HG03342 (cell line): ENCODE data around the gene SLC66A2.

Source experiments
- ATAC-seq: cut with Tn5 transposase; IDR thresholded peaks from one replicate; pipeline ENCODE4 v1.9.1; 2021; ENCODE audit warnings: mild to moderate bottlenecking, moderate library complexity; ENCODE audit not compliant: unreplicated experiment

The SLC66A2 gene

GRCh38 chr18:79938196-79938595 lies 13.3 kb downstream of the SLC66A2 start:
- no peak for ATAC-seq

DNA sequence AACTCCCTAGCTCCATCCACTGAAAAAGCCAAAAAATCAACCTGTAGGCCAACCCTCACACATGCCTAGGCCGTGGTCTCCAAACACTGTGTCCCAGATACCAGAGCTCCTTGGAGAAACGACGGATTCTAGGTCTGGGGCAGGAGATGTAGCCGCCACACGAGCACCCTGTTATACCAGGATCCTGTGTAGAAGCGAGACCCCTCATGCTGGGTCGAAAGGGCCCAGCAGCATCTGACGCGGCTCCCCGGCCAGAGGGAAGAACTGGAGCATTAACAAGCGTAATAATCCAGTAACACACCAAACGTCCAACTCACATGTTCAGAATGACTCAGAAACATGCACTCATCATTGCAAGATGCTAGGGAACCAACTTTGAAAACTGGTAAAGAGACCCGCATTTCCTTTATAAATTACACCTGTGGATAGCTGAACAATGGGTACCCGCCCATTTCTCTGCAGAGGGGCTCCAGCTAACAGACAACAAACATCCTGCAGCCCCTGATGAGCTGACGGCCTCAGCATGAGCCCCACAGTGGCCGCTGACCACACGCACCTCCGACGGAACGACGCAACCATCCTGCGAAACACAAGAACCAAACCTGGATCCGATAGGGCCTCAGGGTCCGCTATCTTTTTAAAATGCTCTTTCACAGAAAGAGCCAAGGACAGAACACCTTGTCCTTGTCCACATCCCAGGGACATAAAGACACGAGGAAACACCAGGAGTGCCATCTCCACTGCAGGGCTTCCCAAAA lies 14.2 kb downstream of the SLC66A2 start:
- no peak for ATAC-seq

GRCh38 chr18:79936641-79937040 lies 14.8 kb downstream of the SLC66A2 start:
- ATAC-seq: no peak

DNA sequence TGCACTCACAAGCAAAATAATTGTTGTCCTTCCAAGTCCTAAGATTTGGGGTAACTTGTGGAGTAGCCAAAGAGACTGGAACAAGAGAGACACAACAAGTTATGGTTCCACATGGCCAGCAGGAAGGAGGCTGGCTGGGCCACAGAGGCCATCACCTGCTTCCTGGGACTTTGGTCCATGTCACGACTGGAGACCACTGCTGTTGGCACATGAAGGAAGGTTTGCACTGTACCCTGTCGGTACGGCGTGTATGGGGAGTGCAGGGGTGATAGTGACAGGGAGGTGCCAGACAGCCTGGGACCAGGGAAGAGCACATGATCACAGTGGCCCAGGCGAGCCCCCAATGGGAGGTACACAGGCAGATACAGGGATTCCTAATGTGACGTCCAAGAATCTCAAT lies 15.5 kb downstream of the SLC66A2 start:
- no peak for ATAC-seq

GRCh38 chr18:79935499-79935898 lies 16.0 kb downstream of the SLC66A2 start:
- ATAC-seq: no peak

DNA sequence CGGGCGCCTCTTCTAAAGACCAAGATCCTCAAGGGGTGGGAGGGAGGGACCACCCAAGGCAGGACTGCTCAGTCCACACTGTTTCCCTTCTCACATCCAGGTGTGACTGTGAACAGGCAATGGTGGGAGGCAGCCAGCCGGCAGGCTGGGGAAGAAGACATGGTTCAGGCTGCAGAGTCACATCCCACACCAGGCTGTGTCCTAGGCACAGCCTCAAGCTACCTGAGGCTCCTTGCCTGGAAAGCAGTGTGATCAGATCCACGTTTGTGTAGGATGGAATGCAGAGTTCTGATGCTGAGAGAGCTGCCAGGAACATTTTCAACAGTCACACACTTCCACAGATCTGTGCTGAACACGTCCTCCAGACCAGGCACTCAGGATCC lies 16.4 kb downstream of the SLC66A2 start:
- ATAC-seq: no peak

GRCh38 chr18:79934311-79935097 lies 16.9 kb downstream of the SLC66A2 start:
- ATAC-seq: no peak

DNA sequence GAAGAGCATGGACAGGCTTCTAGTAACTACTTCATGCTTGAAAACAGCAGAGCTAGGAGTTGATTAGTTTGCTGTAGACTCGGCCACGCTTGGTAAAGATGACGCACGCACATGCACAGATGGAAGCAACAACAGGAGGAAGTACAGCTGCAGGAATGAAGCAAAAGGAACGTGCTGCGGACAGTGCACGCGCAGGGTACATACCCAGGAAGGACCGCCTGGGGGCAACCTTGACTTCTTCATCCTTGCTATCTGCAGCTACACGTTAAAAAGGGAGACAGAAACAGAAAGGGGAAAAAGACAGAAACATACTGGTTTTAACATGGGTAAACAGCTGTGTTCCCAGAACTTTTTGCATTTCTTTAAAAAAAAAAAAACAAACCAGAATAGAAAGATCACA lies 17.7 kb downstream of the SLC66A2 start:
- ATAC-seq: no peak

- ATAC-seq: no peak
These were observed 18.5 kb downstream of the SLC66A2 start for GRCh38 chr18:79932907-79933306.

GRCh38 chr18:79931475-79931874 lies 20.0 kb downstream of the SLC66A2 start:
- no peak for ATAC-seq

DNA sequence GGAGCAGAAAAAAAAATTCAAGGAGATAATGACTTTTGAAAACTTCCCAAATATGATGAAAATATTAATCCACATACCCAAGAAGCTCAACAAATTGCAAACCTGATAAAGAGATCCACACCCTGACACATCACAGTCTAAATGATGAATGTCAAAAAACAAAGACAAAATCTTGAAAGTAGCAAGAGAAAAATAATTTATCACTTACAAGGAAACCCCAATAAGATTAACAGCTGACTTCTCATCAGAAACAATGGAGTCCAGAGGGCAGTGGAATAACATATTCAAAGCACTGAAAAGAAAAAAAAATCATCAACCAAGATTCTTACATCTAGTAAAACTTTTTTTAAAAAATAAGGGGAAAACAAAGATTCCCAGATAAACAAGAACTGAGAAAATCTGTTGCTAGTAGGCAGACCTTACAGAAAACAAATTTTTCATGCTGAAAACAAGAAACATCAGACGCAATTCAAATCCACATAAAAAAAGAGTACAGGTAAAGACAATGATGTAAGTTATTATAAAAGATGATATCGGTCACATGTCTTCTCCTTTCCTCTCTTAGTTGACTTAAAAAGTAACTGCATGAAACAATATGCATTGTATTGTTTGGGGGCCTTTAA lies 21.3 kb downstream of the SLC66A2 start:
- no peak for ATAC-seq

GRCh38 chr18:79928563-79928960 lies 22.9 kb downstream of the SLC66A2 start:
- no peak for ATAC-seq

- ATAC-seq: no peak
These were observed 23.6 kb downstream of the SLC66A2 start for GRCh38 chr18:79927607-79928562.

DNA sequence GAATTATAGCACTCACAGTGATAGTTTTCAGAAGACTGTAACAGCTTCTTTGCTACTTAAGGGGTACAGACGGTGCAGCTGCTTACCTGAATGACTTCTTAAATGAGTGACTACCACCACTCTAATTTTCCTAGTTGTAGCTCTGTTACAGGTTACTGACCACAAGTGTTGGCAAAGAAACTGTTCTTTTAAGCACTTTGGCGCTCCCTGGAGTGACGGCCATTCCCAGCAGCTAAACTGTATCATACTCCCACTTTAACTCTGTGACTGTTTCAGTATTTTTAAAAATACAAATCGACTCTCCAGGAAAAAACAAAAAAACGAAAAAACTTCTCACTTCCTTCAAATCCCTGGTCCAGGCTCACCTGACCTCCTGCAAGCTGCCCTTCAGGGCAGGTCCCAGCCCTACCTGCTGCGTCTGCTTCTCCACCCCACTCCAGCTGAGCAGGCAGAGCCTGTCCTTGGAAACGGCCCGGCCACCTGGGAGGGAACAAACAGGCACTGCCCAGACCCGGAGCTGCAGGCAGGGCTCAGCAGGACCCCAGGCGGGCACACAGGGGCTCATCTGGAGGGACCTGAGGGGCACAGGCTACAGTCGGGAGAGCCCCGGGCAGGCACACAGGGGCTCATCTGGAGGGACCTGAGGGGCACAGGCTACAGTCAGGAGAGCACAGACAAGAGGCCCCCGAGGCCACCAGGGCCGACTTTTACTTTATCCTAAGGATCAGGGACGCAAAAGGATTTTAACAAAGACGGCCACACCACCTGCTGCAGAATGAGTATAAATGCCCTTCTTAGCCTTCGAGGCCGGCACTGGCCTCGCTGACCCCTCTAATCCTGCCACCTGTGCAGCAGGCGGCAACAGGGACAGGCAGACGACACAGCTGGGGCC lies 24.5 kb downstream of the SLC66A2 start:
- no peak for ATAC-seq

GRCh38 chr18:79926306-79926705 lies 25.1 kb downstream of the SLC66A2 start:
- no peak for ATAC-seq

DNA sequence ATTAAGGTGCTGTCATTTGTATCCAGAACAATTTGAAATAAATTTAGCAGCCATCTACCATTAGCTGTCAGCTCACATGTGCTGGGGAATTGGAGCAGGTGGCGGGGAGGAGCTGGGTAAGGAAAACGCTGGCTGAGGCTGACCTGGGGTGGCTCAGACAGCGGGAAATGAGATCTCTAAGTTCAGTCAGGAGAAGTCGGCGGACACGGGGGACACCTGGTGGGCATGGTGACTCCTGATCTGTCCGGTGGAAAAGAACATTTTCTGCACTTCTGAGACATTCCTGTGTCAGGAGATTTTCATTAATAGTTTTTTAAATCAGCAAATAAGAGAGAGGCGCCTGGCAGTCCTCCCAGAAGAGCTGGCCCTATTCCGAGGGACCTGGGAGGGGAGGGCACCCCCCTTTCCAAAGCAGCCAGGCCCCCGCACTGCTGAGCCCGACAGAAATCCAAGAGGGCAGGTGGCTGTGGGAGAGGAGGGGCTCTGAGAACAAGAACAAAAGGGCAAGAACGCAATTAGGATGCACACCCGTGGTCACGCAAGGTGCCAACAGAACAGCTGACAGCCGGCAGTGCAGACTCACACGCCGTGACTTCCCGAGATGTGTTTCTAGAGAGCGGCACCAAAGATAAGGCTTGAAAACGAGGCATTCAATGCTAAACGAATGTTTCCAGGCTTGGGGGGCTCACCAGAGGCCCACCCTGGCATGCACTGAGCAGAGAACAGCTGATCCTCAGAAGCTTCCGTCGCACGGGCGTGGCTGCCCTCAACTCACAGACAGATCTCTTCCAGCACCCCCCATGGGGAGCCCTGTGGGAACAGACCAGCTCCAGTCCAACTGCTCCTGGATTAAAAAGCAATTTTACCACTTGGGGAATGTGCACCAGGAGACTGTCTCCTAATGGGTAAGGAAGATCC lies 26.4 kb downstream of the SLC66A2 start:
- no peak for ATAC-seq

DNA sequence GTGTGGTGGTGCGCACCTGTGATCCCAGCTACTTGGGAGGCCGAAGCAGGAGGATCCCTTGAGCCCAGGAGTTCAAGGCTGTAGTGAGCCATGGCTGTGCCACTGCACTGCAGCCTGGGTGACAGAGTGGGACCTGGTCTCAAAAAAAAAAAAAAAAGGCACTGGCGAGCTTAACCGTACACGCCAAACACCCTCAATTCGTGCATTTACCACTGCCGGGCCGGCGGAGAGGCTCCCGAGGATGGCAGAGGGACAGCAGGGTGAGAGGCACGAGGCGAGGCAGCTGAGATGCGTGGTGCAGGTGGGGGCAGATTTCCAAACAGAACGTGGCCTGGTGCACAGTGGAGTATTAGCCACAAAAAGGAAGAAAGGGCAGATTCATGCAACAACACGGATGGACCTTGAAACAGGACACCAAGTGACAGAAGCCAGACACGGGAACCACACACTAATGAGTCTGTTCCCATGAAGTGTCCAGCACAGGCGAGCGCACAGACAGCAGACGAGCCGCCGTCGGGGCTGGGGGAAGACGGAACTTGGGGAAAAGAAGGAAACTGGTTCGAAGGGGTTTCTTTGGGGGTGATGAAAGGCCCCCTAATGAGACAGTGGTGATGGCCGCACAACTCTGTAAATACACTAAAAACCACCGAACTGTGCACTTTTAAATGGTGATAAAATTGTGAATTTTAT lies 27.4 kb downstream of the SLC66A2 start:
- ATAC-seq: no peak

DNA sequence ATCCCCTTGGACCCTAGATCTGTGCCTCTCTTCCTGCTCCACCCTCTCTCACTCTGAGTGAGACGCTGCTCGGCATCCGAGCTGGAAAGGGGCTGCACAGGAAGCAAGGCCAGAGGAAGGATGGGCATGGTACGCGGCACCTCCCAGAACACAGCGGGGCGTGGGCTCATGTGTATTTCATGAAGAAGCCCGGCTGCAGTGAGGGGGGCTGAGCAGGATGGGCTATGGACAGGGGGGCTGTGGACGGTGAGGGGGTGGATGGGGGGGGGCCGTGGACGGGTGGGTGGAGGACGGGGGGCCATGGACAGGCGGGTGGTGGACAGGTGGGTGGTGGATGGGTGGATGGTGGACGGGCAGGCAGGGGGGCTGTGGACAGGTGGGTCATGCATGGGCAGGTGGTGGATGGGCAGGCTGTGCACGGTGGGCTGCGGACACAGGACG lies 28.5 kb downstream of the SLC66A2 start:
- ATAC-seq: no peak
